GM18951 (cell line): ENCODE measurements around the gene SCN4B.

Experiments
- POLR2A ChIP-seq: IDR thresholded peaks from 4 replicates; pipeline ENCODE4 v1.6.1; 2011; ENCODE audit warnings: mild to moderate bottlenecking; ENCODE audit not compliant: insufficient read length, insufficient read depth; ENCODE audit errors: extremely low read depth
- in situ Hi-C: fragments of 300-500 bp; cut with MboI; formaldehyde crosslinking; loops from one replicate; pipeline ENCODE4 v1.12.0; 2022; ENCODE audit warnings: low sequenced_read_pairs, mixed read lengths, inconsistent platforms; ENCODE audit not compliant: unreplicated experiment

Gene SCN4B

GRCh38 chr11:118084656-118085055 is 68.0 kb downstream of the SCN4B start:
- TF ChIP-seq POLR2A: no peak
- in situ Hi-C loops: no loop called here

GRCh38 chr11:118084247-118084646 is 68.4 kb downstream of the SCN4B start:
- TF ChIP-seq POLR2A: no peak
- in situ Hi-C loops: no loop called here
